ENCODE results near the gene AURKAIP1. TPM values are rescaled to one million over a fixed set of nuclear protein-coding genes. Genes with fewer than 3 reads are reported as not detected.

Gene AURKAIP1
- total and polyA plus RNA-seq, 2 of the 13 experiments (the other 11 are each of a cell fraction or from before 2014, with no cell fraction given): 69.5 to 175 TPM

- TF ChIP-seq ERF (CRISPR knock-in tag; IDR thresholded peaks at IDR 0.05) (0 out of 2 replicates have a peak, but pooled peaks have one; percentile 11), TCF7 (IDR thresholded peaks at IDR 0.05; ENCODE audit: low read depth) (no peak), ZMYM4 (CRISPR knock-in tag; IDR thresholded peaks at IDR 0.05) (no peak), SMC3 (IDR thresholded peaks at IDR 0.05; ENCODE audit: low read length) (peak; percentile 15; the same call in 1 of the 2 replicates), ZNF317 (CRISPR knock-in tag; IDR thresholded peaks at IDR 0.05) (no peak), DMTF1 (CRISPR knock-in tag; IDR thresholded peaks at IDR 0.05) (no peak), NCOR1 (IDR thresholded peaks at IDR 0.05; ENCODE audit: borderline replicate concordance, low read length) (no peak), TFDP2 (CRISPR knock-in tag; IDR thresholded peaks at IDR 0.05) (no peak), HMG20B (CRISPR knock-in tag; conservative IDR thresholded peaks at IDR 0.05) (no peak), ZNF354B (CRISPR knock-in tag; IDR thresholded peaks at IDR 0.05) (no peak), ZKSCAN5 (CRISPR knock-in tag; IDR thresholded peaks at IDR 0.05) (no peak), ISL2 (CRISPR knock-in tag; IDR thresholded peaks at IDR 0.05) (no peak), BHLHE40 (IDR thresholded peaks at IDR 0.05; ENCODE audit: low read length) (no peak), ZNF274 (CRISPR knock-in tag; IDR thresholded peaks at IDR 0.05) (no peak), ATAD3A (CRISPR knock-in tag; IDR thresholded peaks at IDR 0.05) (no peak), ZNF414 (CRISPR knock-in tag; IDR thresholded peaks at IDR 0.05) (no peak), ZC3H4 (CRISPR knock-in tag; IDR thresholded peaks at IDR 0.05; ENCODE audit: borderline replicate concordance) (no peak), SP4 (CRISPR knock-in tag; IDR thresholded peaks at IDR 0.05) (no peak), RCOR2 (CRISPR knock-in tag; IDR thresholded peaks at IDR 0.05) (no peak), ZNF614 (CRISPR knock-in tag; IDR thresholded peaks at IDR 0.05; ENCODE audit: borderline replicate concordance) (0 out of 2 replicates have a peak, but pooled peaks have one; percentile 33), CCDC6 (CRISPR knock-in tag; IDR thresholded peaks at IDR 0.05) (no peak), IKZF5 (CRISPR knock-in tag; IDR thresholded peaks at IDR 0.05) (no peak), CHD2 (IDR thresholded peaks at IDR 0.05; ENCODE audit: low read depth, low read length) (0 out of 2 replicates have a peak, but pooled peaks have one; percentile 43), JDP2 (CRISPR knock-in tag; IDR thresholded peaks at IDR 0.05; ENCODE audit: borderline replicate concordance) (no peak), NKX3-1 (CRISPR knock-in tag; IDR thresholded peaks at IDR 0.05) (no peak), TFDP1 (CRISPR knock-in tag; IDR thresholded peaks at IDR 0.05; ENCODE audit: borderline replicate concordance) (no peak)
Measured at GRCh38 chr1:1402072-1402900, 27.3 kb upstream of the AURKAIP1 start (continued).
